Measurements from ENCODE around the gene SLC38A11.
A peak's percentile ranks its signal among the peaks of the same experiment; 100 is the strongest.

SLC38A11 gene

DNA sequence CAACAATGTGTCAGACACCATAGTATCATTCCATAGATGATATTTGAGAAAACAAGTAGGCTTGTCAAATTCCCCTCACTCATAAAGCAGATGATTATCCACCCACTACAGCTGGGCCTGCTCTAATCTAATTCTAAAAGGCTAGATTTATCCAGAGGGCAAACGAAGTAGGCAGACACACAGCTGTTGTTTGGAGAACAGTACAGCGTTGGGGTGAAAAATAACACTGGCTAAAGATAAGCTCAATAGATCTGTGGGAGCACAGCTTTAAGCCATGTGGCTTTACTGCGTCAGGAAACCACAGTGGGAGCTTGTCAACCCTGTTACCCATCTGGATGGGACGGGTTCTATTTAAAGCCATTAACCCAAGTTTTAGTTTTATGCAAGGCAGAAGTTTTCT, 64.8 kb downstream of the SLC38A11 start:
- WGBS = 46% methylated on average over 4 of the region's 4 CpGs
- H3K36me3 ChIP-seq (ENCODE audit: control insufficient read depth in 1 of 2, insufficient read depth in 2 of 2, low read depth in 1 of 2, low read length in 2 of 2) = no peaks in the 10 kb centered on the region
- no peak overlapping the region for H3K9ac ChIP-seq (ENCODE audit: low read length)
- no peak overlapping the region for H3K23ac ChIP-seq (ENCODE audit: low read length in 2 of 2)
- H3K79me1 ChIP-seq (replicated peaks; ENCODE audit: low read length, poor library complexity, severe bottlenecking) = no peaks in the 10 kb centered on the region
- no peak overlapping the region for H4K8ac ChIP-seq (ENCODE audit: low read length)
- no peak overlapping the region for H3K4me3 ChIP-seq (ENCODE audit: insufficient read depth in 1 of 2, low read depth in 1 of 2, low read length in 2 of 2)
- H3K14ac ChIP-seq (ENCODE audit: low read length in 2 of 2) = no peak overlapping the region
- no peak for DNase-seq
- H2AFZ ChIP-seq (ENCODE audit: low read depth, low read length) = no peak overlapping the region
- no peak overlapping the region for H2BK120ac ChIP-seq (ENCODE audit: low read depth, low read length)
- no peak overlapping the region for H4K91ac ChIP-seq (ENCODE audit: low read length)
- no peak overlapping the region for H3K4ac ChIP-seq (ENCODE audit: low read depth in 1 of 2, low read length in 2 of 2)
- no peaks in the 10 kb centered on the region for H3K27me3 ChIP-seq (ENCODE audit: control insufficient read depth in 1 of 2, insufficient read depth in 1 of 2, low read length in 2 of 2)
- H3K4me2 ChIP-seq (ENCODE audit: low read length, poor library complexity, severe bottlenecking) = no peak overlapping the region
- no peak overlapping the region for H2BK15ac ChIP-seq (ENCODE audit: low read depth, poor library complexity, severe bottlenecking)
- no peaks in the 10 kb centered on the region for H3K9me3 ChIP-seq (ENCODE audit: control insufficient read depth, low read length)
- no peak overlapping the region for H2BK12ac ChIP-seq (ENCODE audit: low read length in 2 of 2)
- no peak overlapping the region for H3K27ac ChIP-seq (ENCODE audit: low read length, poor library complexity, severe bottlenecking)
- no peak overlapping the region for H2BK5ac ChIP-seq (ENCODE audit: low read depth, low read length, poor library complexity, severe bottlenecking)
- no peak overlapping the region for H2AK5ac ChIP-seq (ENCODE audit: low read length, severe bottlenecking)
- H3K4me1 ChIP-seq (ENCODE audit: control insufficient read depth, insufficient read depth, low read depth, low read length) = no peaks in the 10 kb centered on the region
- no peak overlapping the region for H3K18ac ChIP-seq (ENCODE audit: low read depth in 1 of 2, low read length in 2 of 2)

- H3K9ac ChIP-seq (ENCODE audit: low read length) = no peak overlapping the region
- H3K4ac ChIP-seq (ENCODE audit: low read depth in 1 of 2, low read length in 2 of 2) = no peak overlapping the region
- 83% methylated on average over 2 of the region's 3 CpGs for WGBS
- no peak overlapping the region for H2BK15ac ChIP-seq (ENCODE audit: low read depth, poor library complexity, severe bottlenecking)
- no peak for DNase-seq
- H3K4me3 ChIP-seq (ENCODE audit: insufficient read depth in 1 of 2, low read depth in 1 of 2, low read length in 2 of 2) = no peak overlapping the region
- no peak overlapping the region for H4K8ac ChIP-seq (ENCODE audit: low read length)
- no peak overlapping the region for H2BK5ac ChIP-seq (ENCODE audit: low read depth, low read length, poor library complexity, severe bottlenecking)
- no peak overlapping the region for H3K27ac ChIP-seq (ENCODE audit: low read length, poor library complexity, severe bottlenecking)
- H3K9me3 ChIP-seq (ENCODE audit: control insufficient read depth, low read length) = no peaks in the 10 kb centered on the region
- no peak overlapping the region for H4K91ac ChIP-seq (ENCODE audit: low read length)
- no peaks in the 10 kb centered on the region for H3K27me3 ChIP-seq (ENCODE audit: control insufficient read depth in 1 of 2, insufficient read depth in 1 of 2, low read length in 2 of 2)
- H2BK120ac ChIP-seq (ENCODE audit: low read depth, low read length) = no peak overlapping the region
- H3K18ac ChIP-seq (ENCODE audit: low read depth in 1 of 2, low read length in 2 of 2) = peak overlapping the region in 1 of 2 experiments; percentile 2
- no peak overlapping the region for H3K4me2 ChIP-seq (ENCODE audit: low read length, poor library complexity, severe bottlenecking)
- H3K36me3 ChIP-seq (ENCODE audit: control insufficient read depth in 1 of 2, insufficient read depth in 2 of 2, low read depth in 1 of 2, low read length in 2 of 2) = no peaks in the 10 kb centered on the region
- H2BK12ac ChIP-seq (ENCODE audit: low read length in 2 of 2) = no peak overlapping the region
- no peak overlapping the region for H3K23ac ChIP-seq (ENCODE audit: low read length in 2 of 2)
- no peaks in the 10 kb centered on the region for H3K79me1 ChIP-seq (replicated peaks; ENCODE audit: low read length, poor library complexity, severe bottlenecking)
- no peak overlapping the region for H2AFZ ChIP-seq (ENCODE audit: low read depth, low read length)
- H3K14ac ChIP-seq (ENCODE audit: low read length in 2 of 2) = no peak overlapping the region
- H2AK5ac ChIP-seq (ENCODE audit: low read length, severe bottlenecking) = no peak overlapping the region
- H3K4me1 ChIP-seq (ENCODE audit: control insufficient read depth, insufficient read depth, low read depth, low read length) = no peaks in the 10 kb centered on the region
Observed at GRCh38 chr2:164888592-164888991, 66.7 kb downstream of the SLC38A11 start.

- Histone ChIP-seq H2BK15ac (ENCODE audit: low read depth, poor library complexity, severe bottlenecking) (no peak overlapping the region), H3K4me1 (ENCODE audit: control insufficient read depth, insufficient read depth, low read depth, low read length) (no peaks in the 10 kb centered on the region), H3K27me3 (ENCODE audit: control insufficient read depth in 1 of 2, insufficient read depth in 1 of 2, low read length in 2 of 2) (no peaks in the 10 kb centered on the region), H3K4me2 (ENCODE audit: low read length, poor library complexity, severe bottlenecking) (no peak overlapping the region), H2BK5ac (ENCODE audit: low read depth, low read length, poor library complexity, severe bottlenecking) (no peak overlapping the region), H3K4me3 (ENCODE audit: insufficient read depth in 1 of 2, low read depth in 1 of 2, low read length in 2 of 2) (no peak overlapping the region), H2BK12ac (ENCODE audit: low read length in 2 of 2) (no peak overlapping the region), H3K18ac (ENCODE audit: low read depth in 1 of 2, low read length in 2 of 2) (no peak overlapping the region), H3K27ac (ENCODE audit: low read length, poor library complexity, severe bottlenecking) (no peak overlapping the region), H3K9ac (ENCODE audit: low read length) (no peak overlapping the region), H2AK5ac (ENCODE audit: low read length, severe bottlenecking) (no peak overlapping the region), H4K8ac (ENCODE audit: low read length) (no peak overlapping the region), H3K4ac (ENCODE audit: low read depth in 1 of 2, low read length in 2 of 2) (no peak overlapping the region), H2BK120ac (ENCODE audit: low read depth, low read length) (no peak overlapping the region), H2AFZ (ENCODE audit: low read depth, low read length) (no peak overlapping the region), H3K79me1 (replicated peaks; ENCODE audit: low read length, poor library complexity, severe bottlenecking) (no peaks in the 10 kb centered on the region), H4K91ac (ENCODE audit: low read length) (no peak overlapping the region), H3K36me3 (ENCODE audit: control insufficient read depth in 1 of 2, insufficient read depth in 2 of 2, low read depth in 1 of 2, low read length in 2 of 2) (no peaks in the 10 kb centered on the region), H3K14ac (ENCODE audit: low read length in 2 of 2) (no peak overlapping the region), H3K9me3 (ENCODE audit: control insufficient read depth, low read length) (no peaks in the 10 kb centered on the region), H3K23ac (ENCODE audit: low read length in 2 of 2) (no peak overlapping the region)
- 81% methylated on average over 2 of the region's 4 CpGs for WGBS
- DNase-seq = no peak
Observed at GRCh38 chr2:164887434-164888144, 67.7 kb downstream of the SLC38A11 start.

- Histone ChIP-seq H2BK120ac (ENCODE audit: low read depth, low read length) (no peak overlapping the region), H2BK15ac (ENCODE audit: low read depth, poor library complexity, severe bottlenecking) (no peak overlapping the region), H3K9ac (ENCODE audit: low read length) (no peak overlapping the region), H2AFZ (ENCODE audit: low read depth, low read length) (no peak overlapping the region), H3K27me3 (ENCODE audit: control insufficient read depth in 1 of 2, insufficient read depth in 1 of 2, low read length in 2 of 2) (no peaks in the 10 kb centered on the region), H3K4me1 (ENCODE audit: control insufficient read depth, insufficient read depth, low read depth, low read length) (no peaks in the 10 kb centered on the region), H2BK12ac (ENCODE audit: low read length in 2 of 2) (no peak overlapping the region), H2AK5ac (ENCODE audit: low read length, severe bottlenecking) (no peak overlapping the region), H3K4ac (ENCODE audit: low read depth in 1 of 2, low read length in 2 of 2) (no peak overlapping the region), H3K36me3 (ENCODE audit: control insufficient read depth in 1 of 2, insufficient read depth in 2 of 2, low read depth in 1 of 2, low read length in 2 of 2) (no peaks in the 10 kb centered on the region), H3K27ac (ENCODE audit: low read length, poor library complexity, severe bottlenecking) (no peak overlapping the region), H3K14ac (ENCODE audit: low read length in 2 of 2) (no peak overlapping the region), H3K9me3 (ENCODE audit: control insufficient read depth, low read length) (no peaks in the 10 kb centered on the region), H4K8ac (ENCODE audit: low read length) (peak overlapping the region; percentile 12), H3K79me1 (replicated peaks; ENCODE audit: low read length, poor library complexity, severe bottlenecking) (no peaks in the 10 kb centered on the region), H3K18ac (ENCODE audit: low read depth in 1 of 2, low read length in 2 of 2) (no peak overlapping the region), H3K4me2 (ENCODE audit: low read length, poor library complexity, severe bottlenecking) (no peak overlapping the region), H3K23ac (ENCODE audit: low read length in 2 of 2) (no peak overlapping the region), H2BK5ac (ENCODE audit: low read depth, low read length, poor library complexity, severe bottlenecking) (no peak overlapping the region), H3K4me3 (ENCODE audit: insufficient read depth in 1 of 2, low read depth in 1 of 2, low read length in 2 of 2) (no peak overlapping the region), H4K91ac (ENCODE audit: low read length) (no peak overlapping the region)
- no peak for DNase-seq
- WGBS = 96% methylated on average over 9 of the region's 9 CpGs
Observed at GRCh38 chr2:164882276-164882675, 73.0 kb downstream of the SLC38A11 start.
